ENCODE measurements around the gene ARFGAP3.

GRCh38 chr22:42897960-42898359 lies 40.9 kb upstream of the ARFGAP3 start:
- TF ChIP-seq CTCF (IDR thresholded peaks at IDR 0.05) (no peak), POLR2AphosphoS5 (IDR thresholded peaks at IDR 0.05; ENCODE audit: low read depth, low read length) (no peak), REST (IDR thresholded peaks at IDR 0.05; ENCODE audit: insufficient read depth in 1 of 2, low read depth in 2 of 2, low read length in 1 of 2) (no peak), TCF7L2 (IDR thresholded peaks at IDR 0.05; ENCODE audit: low read depth, low read length) (no peak)
